GM08714 (cell line): ENCODE measurements around the gene CCDC181.

Experiments
- H3K4me3 ChIP-seq: fragments of 200-500 bp; sonication (Bioruptor generic); 2 replicates; pipeline ENCODE4 v1.5.1; 2014; ENCODE audit warnings: mild to moderate bottlenecking, low read length, inconsistent platforms
- ZNF274 ChIP-seq: IDR thresholded peaks from 2 replicates; pipeline ENCODE4 v1.6.1; 2012; ENCODE audit warnings: mild to moderate bottlenecking, low read depth, low read length

Gene CCDC181

DNA sequence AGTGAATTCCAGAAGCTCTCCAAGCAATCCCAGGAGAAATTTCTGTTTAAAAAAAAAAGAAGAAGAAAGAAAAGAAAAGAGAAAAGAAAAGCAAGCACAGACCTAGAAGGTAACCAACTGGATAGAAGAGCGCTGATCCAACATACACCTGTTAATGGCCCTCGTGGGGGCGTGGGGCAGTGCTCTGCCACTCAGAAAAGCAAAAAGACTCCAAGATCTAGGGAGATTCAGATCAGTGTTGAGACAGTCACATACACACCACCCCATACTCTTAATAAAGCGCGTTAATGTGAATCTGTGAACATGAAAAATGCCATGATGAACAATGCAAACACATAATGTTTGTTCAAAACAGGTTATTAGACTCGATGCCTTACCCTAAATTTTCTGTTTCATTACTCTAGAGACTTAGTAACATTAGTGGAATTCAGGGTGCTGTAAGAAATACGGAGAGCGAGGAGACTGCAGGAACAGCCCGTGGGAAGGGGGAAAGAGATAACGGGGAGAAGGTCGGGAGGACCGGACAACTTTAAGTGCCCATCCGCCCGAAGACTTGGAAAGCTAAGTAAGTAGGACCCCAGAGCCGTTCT, 60.1 kb downstream of the CCDC181 start:
- TF ChIP-seq ZNF274: no peak
- H3K4me3 ChIP-seq: peak overlapping the region; percentile 89

DNA sequence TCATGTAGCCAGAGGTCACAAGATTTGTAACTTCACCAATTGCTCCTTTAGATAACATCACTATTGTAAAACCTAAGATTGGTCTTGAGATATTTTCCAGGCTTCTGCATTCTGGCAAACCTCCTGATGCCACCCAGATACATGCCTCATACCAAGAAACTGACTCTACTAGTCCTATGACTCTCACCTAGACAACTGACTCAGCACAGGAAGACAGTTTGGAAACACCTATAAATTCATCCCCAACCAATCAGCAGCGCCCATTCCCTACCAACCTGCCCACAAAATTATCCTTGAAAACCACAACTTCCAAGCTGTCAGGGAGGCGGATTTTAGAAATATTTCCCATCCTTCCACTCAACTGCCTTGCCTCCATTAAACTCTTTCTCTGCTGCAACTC, 62.3 kb downstream of the CCDC181 start:
- TF ChIP-seq ZNF274: no peak
- H3K4me3 ChIP-seq: no peak overlapping the region

DNA sequence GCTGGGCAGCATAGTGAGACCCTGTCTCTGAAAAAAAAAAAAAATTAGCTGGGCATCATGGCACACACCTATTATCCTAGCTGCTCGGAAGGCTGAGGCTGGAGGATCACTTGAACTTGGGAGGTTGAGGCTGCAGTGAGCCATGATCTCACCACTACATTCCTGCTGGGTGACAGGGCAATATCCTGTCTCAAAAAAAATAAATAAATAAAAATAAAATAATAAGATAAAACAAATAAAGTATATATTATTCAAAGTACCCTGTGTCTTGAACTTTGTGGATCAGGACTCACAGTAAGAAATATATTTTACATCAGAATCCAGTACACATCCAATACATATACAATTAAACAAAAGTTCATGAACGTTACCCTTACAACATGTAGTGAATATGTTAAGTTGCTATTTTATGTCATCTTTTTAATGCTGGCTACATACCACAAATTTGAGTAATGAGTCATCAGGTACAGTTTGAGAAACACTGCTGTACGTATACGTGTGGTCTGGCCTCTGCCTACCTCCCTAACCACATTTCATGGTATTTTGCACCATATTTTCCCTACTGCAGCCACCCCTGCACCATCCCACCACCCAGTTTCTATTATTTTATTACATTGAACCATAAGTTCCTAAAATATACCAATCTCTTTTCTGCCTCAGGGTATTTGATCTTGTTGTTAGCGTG, 64.1 kb downstream of the CCDC181 start:
- no peak for TF ChIP-seq ZNF274

DNA sequence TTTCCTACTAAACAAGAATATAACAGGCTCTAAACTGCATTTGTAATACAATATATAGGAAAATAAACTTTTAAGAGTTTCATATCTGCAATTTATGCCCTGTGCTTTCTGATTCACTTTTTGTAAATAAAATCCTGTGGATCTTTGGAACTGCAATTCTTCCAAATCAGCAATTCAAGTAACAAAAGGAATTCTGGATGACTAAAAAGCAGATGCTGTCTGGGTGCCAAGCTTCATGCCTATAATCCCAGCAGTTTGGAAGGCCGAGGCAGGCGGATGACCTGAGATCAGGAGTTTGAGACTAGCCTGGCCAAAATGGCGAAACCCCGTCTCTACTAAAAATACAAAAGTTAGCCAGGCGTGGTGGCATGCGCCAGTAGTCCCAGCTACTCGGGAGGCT, 66.0 kb downstream of the CCDC181 start:
- H3K4me3 ChIP-seq: no peak overlapping the region
- no peak for TF ChIP-seq ZNF274

More for the DNA sequence above, 64.1 kb downstream of the CCDC181 start:
- no peak overlapping the region for H3K4me3 ChIP-seq

DNA sequence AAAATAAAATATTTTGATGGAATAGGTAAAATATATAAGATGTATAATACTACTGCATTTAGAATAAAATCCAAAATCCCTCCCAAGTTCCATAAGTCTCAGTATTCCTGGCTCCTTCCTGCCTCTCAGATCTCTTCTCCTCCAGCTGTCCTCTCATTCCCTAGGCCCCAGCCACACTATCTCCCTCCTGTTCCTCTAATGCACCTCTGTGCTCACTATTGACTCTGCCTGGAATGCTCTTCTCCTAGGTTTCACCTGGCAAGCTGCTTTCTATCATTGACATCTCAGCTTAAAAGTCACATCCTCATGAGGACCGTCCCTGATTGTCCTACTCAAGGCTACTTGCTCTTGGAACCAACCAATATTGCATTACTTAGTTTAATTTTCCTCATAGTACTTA, 66.9 kb downstream of the CCDC181 start:
- no peak for TF ChIP-seq ZNF274
- H3K4me3 ChIP-seq: no peak overlapping the region

DNA sequence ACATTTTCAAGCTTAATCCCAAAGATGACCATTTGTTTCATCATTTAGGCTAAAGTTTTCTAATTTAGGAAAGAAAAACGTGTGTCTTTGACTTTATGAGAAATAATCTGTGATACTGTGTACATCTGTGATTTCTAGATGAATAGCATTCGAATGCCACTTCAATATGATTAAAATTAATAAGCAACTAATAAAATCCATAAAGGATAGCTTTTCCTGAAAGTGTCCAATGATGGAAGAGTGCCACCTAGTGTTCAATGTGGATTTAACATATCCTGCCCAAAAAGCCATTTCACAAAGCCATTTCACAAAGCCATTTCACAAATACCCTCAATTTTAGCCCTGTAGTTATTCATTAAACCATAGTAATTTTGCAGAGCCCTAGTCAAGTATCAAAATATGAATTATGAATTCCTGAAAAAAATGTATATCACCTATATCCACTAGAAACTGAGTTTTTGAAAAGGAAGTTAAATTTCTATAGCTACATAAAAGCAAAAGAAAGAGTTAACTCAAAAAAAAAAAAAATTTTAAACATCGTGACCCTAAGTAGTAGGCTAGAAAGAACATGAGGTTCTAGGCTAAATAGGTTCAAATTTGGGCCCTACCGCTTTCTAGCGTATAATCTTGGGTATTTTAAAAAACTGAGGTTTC, 78.8 kb downstream of the CCDC181 start:
- H3K4me3 ChIP-seq: no peak overlapping the region
- TF ChIP-seq ZNF274: no peak

DNA sequence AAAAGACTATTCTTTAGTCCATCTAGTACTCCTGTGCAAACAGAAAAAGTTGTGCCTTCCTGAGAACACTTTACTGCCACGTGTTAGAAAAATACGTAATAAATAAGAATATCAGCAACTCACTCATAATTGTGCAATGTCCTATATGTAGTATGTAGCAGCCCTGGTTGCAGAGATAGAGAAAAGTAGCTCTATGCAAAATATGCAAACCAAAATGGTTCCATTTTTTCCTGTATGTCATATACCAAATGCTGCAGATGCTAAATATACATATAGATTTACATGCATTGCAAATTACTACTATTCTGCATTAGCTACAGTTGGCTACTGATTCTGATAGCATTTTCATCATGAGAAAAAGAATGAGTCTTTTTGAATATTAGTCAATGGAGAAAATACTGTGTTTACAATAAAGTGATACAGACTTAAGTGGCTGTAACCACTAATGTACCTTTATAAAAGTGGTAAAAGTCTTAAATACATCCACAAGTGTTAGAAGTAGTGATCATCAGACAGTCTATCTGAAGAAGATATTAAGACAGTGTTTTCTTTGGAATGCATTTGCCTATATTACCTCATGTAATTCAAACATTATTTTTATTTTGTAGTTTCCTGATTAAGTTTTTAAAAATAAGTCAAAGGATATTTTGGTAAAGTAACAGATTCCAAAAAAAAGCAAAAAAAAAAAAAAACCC, 79.4 kb downstream of the CCDC181 start:
- no peak for TF ChIP-seq ZNF274
- H3K4me3 ChIP-seq: no peak overlapping the region

DNA sequence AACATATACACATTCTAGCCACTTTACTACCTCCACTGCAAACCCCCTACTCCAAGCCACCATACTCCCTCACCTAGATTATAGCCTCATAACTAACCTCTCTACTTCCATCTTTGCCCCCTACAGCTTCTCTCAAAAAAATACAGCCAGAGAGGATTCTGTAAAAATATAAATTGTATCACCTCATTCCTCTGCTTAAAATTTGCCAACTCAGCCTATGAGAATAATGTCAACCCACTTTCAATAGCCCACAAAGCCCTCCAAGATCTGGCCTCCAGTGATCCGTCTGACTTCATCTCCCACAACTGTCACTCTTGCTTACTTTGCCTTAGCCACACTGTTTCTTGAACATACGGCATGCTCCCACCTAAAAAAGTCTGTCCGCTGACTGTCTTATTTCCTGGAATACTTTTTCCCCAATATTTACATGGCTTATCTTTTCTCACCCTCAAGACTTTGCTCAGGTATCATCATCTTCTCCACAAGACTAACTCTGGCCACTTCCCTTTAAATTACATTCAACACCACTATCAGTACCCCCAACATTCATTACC, 81.2 kb downstream of the CCDC181 start:
- H3K4me3 ChIP-seq: no peak overlapping the region
- TF ChIP-seq ZNF274: no peak

DNA sequence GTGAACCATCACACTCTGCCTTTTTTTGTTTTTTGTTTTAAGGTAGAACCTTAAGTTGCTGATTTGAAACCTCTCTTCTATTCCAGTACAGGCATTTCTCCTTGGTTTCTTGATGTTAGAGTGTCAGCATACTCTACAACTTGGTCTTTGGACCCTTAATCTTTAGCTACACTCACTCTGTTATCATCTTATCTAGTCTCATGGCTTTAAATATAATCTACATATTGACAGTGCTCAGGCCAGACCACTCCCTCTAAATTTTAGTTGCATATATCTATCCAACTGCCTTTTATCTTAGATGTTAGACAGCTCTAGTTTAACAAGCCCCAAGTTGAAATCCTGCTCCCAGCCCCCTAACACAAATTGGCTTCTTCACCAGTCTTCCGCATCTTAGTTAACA, 81.8 kb downstream of the CCDC181 start:
- no peak for TF ChIP-seq ZNF274
- no peak overlapping the region for H3K4me3 ChIP-seq
